Astrocyte (in vitro differentiated cells and primary cell): ENCODE results near the gene DEPP1.

Experiments used
- EZH2 ChIP-seq: IDR thresholded peaks from 2 replicates; pipeline ENCODE4 v1.6.1; 2012; ENCODE audit warnings: mild to moderate bottlenecking, low read length, inconsistent platforms; ENCODE audit not compliant: insufficient read depth
- TF ChIP-seq, protein P1 (sequence below): IDR thresholded peaks from 2 replicates; pipeline ENCODE4 v1.5.1; 2011; ENCODE audit warnings: low read depth, mild to moderate bottlenecking, inconsistent platforms, low read length, moderate library complexity; ENCODE audit not compliant: insufficient read depth

DNA sequence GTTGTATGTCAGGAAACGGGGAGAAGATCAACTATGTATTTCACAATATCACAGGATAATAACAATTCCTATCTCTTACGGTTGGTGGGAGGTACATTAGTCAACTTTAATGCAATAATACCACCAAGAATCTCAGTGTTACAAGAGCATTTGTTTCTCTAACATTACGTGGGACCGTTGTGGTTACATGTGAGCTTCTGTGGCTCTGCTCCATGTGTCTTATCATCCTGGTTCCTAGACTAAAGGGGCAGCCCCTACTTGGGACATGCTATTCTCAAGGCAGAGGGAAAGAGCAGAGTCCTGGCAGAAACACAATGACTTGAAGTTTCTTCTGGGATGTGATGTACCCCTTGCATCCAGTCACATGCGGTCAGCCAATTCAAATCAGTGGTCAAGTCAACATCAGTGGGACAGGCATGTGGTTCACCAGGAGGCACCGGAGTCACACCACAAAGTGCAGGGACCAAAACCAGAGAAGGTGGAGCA lies 19.6 kb upstream of the DEPP1 start:
- TF ChIP-seq, protein P1, sequence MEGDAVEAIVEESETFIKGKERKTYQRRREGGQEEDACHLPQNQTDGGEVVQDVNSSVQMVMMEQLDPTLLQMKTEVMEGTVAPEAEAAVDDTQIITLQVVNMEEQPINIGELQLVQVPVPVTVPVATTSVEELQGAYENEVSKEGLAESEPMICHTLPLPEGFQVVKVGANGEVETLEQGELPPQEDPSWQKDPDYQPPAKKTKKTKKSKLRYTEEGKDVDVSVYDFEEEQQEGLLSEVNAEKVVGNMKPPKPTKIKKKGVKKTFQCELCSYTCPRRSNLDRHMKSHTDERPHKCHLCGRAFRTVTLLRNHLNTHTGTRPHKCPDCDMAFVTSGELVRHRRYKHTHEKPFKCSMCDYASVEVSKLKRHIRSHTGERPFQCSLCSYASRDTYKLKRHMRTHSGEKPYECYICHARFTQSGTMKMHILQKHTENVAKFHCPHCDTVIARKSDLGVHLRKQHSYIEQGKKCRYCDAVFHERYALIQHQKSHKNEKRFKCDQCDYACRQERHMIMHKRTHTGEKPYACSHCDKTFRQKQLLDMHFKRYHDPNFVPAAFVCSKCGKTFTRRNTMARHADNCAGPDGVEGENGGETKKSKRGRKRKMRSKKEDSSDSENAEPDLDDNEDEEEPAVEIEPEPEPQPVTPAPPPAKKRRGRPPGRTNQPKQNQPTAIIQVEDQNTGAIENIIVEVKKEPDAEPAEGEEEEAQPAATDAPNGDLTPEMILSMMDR, result no peak
- no peak for TF ChIP-seq EZH2
